Caco-2 (cell line): Measurements from ENCODE around the gene NKAIN4. TPM values are rescaled to one million over a fixed set of nuclear protein-coding genes. Genes with fewer than 3 reads are reported as not detected.

Experiments
- BruUV-seq: library from RNA; stranded (reverse); fragments of 400-500 nt; replicated peaks from 2 replicates; lab custom pipeline; 2021; lab: Mats Ljungman, UMichigan
- CTCF ChIA-PET: fragments of 300-600 bp; sonication (Branson Sonifier 250); formaldehyde crosslinking; loops from one replicate; lab custom pipeline; 2022; ENCODE audit warnings: antibody characterized with exemption; lab: Charles Lee
- POLR2A ChIA-PET: fragments of 300-600 bp; sonication (Branson Sonifier 250); formaldehyde crosslinking; loops from one replicate; lab custom pipeline; 2022; ENCODE audit warnings: antibody characterized with exemption; lab: Charles Lee
- DNase-seq, 2 experiments: peaks; one replicate each; pipeline versions ENCODE4 v3.0.0 to v3.0.0-alpha.2; 2020 to 2022
- H3K27me3 ChIP-seq: replicated peaks from 2 replicates; pipeline ENCODE4 v1.6.0; 2011; ENCODE audit warnings: low read length; ENCODE audit not compliant: control insufficient read depth, insufficient read depth
- H3K36me3 ChIP-seq: 2 replicates; pipeline ENCODE4 v1.5.1; 2011; ENCODE audit warnings: low read length; ENCODE audit not compliant: control insufficient read depth, insufficient read depth
- H3K4me1 ChIP-seq: fragments of 250-450 bp; sonication (Bioruptor Pico); 2 replicates; pipeline ENCODE4 v1.5.1; 2020; ENCODE audit warnings: mild to moderate bottlenecking
- H3K4me3 ChIP-seq: 2 replicates; pipeline ENCODE4 v1.5.1; 2011; ENCODE audit warnings: low read depth, mild to moderate bottlenecking, control low read depth, low read length
- H3K9me3 ChIP-seq: fragments of 250-450 bp; sonication (Bioruptor Pico); 2 replicates; pipeline ENCODE4 v1.5.1; 2020; ENCODE audit warnings: mild to moderate bottlenecking, moderate library complexity
- H3K27ac Mint-ChIP-seq: one replicate; pipeline ENCODE4 v1.8.0; 2022; ENCODE audit warnings: mixed read lengths; ENCODE audit not compliant: unreplicated experiment
- H3K27me3 Mint-ChIP-seq: one replicate; pipeline ENCODE4 v1.8.0; 2022; ENCODE audit warnings: mixed read lengths; ENCODE audit not compliant: insufficient read depth, unreplicated experiment
- H3K36me3 Mint-ChIP-seq: one replicate; pipeline ENCODE4 v1.8.0; 2022; ENCODE audit warnings: mild to moderate bottlenecking, mixed read lengths; ENCODE audit not compliant: insufficient read depth, unreplicated experiment
- H3K4me1 Mint-ChIP-seq: one replicate; pipeline ENCODE4 v1.8.0; 2022; ENCODE audit warnings: low read depth, mixed read lengths; ENCODE audit not compliant: unreplicated experiment
- H3K4me3 Mint-ChIP-seq: one replicate; pipeline ENCODE4 v1.8.0; 2022; ENCODE audit warnings: mild to moderate bottlenecking, moderate library complexity, mixed read lengths; ENCODE audit not compliant: unreplicated experiment
- H3K9me3 Mint-ChIP-seq: one replicate; pipeline ENCODE4 v1.8.0; 2022; ENCODE audit warnings: mixed read lengths; ENCODE audit not compliant: unreplicated experiment
- intact Hi-C: fragments of 100-400 bp; cut with micrococcal nuclease; formaldehyde crosslinking; loops from one replicate; pipeline ENCODE4 v1.10.0; 2022; ENCODE audit not compliant: unreplicated experiment
- total RNA-seq: library from RNA; stranded (reverse); gene quantifications from 2 replicates; pipeline ENCODE4 v1.2.3, GENCODE V29; 2022
- TF ChIP-seq, protein P1 (sequence below), 2 experiments: fragments of 200-600 bp in 1 of 2; IDR thresholded peaks; 1 replicate in 1 of 2; 2 replicates in 1 of 2; pipeline versions ENCODE4 v1.5.1 to v1.8.0; 2011 to 2022; ENCODE audit warnings: antibody characterized with exemption in 1 of 2, control low read depth in 1 of 2, inconsistent platforms in 1 of 2, low read depth in 1 of 2, low read length in 1 of 2, mild to moderate bottlenecking in 1 of 2, moderate library complexity in 1 of 2; ENCODE audit not compliant: insufficient read depth in 1 of 2, severe bottlenecking in 1 of 2, unreplicated experiment in 1 of 2

Gene NKAIN4
- total RNA-seq, 1 experiment from 2014 or later: 2.7 TPM

GRCh38 chr20:63289311-63290135 is 35.3 kb upstream of the NKAIN4 start:
- peaks cover 2% of the 10 kb centered on the region; the same call in 1 of the 2 replicates for H3K36me3 ChIP-seq
- H3K4me3 Mint-ChIP-seq: no peak overlapping the region
- no peaks in the 10 kb centered on the region for H3K27me3 Mint-ChIP-seq
- no peaks in the 10 kb centered on the region for H3K4me1 Mint-ChIP-seq
- ChIA-PET POLR2A (no interaction called here), CTCF (interaction anchor here (0.5 to 3.1 kb wide), 2 partner anchors 66 to 418 kb away, joined by 3 to 24 read pairs; no protein-coding TSS in a partner anchor)
- H3K4me3 ChIP-seq: no peak overlapping the region
- TF ChIP-seq, protein P1, sequence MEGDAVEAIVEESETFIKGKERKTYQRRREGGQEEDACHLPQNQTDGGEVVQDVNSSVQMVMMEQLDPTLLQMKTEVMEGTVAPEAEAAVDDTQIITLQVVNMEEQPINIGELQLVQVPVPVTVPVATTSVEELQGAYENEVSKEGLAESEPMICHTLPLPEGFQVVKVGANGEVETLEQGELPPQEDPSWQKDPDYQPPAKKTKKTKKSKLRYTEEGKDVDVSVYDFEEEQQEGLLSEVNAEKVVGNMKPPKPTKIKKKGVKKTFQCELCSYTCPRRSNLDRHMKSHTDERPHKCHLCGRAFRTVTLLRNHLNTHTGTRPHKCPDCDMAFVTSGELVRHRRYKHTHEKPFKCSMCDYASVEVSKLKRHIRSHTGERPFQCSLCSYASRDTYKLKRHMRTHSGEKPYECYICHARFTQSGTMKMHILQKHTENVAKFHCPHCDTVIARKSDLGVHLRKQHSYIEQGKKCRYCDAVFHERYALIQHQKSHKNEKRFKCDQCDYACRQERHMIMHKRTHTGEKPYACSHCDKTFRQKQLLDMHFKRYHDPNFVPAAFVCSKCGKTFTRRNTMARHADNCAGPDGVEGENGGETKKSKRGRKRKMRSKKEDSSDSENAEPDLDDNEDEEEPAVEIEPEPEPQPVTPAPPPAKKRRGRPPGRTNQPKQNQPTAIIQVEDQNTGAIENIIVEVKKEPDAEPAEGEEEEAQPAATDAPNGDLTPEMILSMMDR (IDR thresholded peaks at IDR 0.05; ENCODE audit: insufficient read depth in 1 of 2, low read depth in 1 of 2, low read length in 1 of 2, severe bottlenecking in 1 of 2, unreplicated experiment in 1 of 2): no peak
- no peak overlapping the region for H3K27ac Mint-ChIP-seq
- H3K27me3 ChIP-seq: no peaks in the 10 kb centered on the region
- no peaks in the 10 kb centered on the region for H3K9me3 ChIP-seq
- no peaks in the 10 kb centered on the region for H3K4me1 ChIP-seq
- no peaks in the 10 kb centered on the region for H3K9me3 Mint-ChIP-seq
- TSS peak; percentile 46 for BruUV-seq
- intact Hi-C loops: loop anchor here (5.0 kb wide), 1 partner anchor 107 kb away; no protein-coding TSS in a partner anchor
- DNase-seq: no peak
- peaks cover 91% of the 10 kb centered on the region for H3K36me3 Mint-ChIP-seq

DNA sequence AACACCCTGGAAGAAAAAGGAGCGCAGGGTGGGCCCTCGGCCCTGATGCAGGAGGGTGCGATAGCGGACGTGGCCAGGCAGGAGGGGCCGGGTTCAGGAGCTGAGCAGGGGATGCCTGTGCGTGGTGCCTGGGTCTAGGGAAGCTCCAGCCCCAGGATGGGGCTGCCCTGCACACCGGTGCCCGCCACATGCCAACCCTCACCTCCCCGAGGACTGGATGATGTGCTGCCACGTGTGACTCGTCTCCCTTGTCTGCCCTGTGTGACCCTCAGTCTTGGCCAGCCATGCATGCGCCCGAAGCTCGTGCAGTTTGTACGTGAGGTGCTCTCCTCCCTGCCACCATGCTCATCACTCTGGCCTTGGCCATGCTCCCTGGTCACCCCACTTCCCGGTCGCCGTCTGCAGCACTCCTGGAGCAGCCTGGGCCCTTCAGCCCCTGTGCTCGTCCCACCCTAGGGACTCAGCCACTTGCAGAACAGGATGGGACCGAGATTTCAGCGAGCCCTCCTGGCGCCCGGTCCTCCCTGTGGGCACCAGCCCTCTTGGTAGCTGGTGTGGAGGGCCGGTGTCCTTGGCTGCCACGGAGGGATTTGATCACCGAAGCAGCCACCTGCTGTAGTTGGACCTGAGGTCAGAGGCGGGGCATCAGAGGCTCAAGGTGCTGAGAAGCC is 34.5 kb upstream of the NKAIN4 start:
- Histone ChIP-seq H3K36me3 (peaks cover 2% of the 10 kb centered on the region; the same call in 1 of the 2 replicates), H3K4me1 (no peaks in the 10 kb centered on the region), H3K4me3 (no peak overlapping the region), H3K27me3 (no peaks in the 10 kb centered on the region), H3K9me3 (no peaks in the 10 kb centered on the region)
- no TSS peak for BruUV-seq
- ChIA-PET CTCF (no interaction called here), POLR2A (no interaction called here)
- Mint-ChIP-seq H3K4me1 (no peaks in the 10 kb centered on the region), H3K27me3 (no peaks in the 10 kb centered on the region), H3K27ac (no peak overlapping the region), H3K9me3 (no peaks in the 10 kb centered on the region), H3K4me3 (no peak overlapping the region), H3K36me3 (peaks cover 94% of the 10 kb centered on the region)
- no peak for DNase-seq
- TF ChIP-seq, protein P1 (IDR thresholded peaks at IDR 0.05; ENCODE audit: insufficient read depth in 1 of 2, low read depth in 1 of 2, low read length in 1 of 2, severe bottlenecking in 1 of 2, unreplicated experiment in 1 of 2): no peak
- intact Hi-C loops: no loop called here
